Heart right ventricle (tissue), 16 donors: ENCODE measurements around the gene CGNL1. TPM values are rescaled to one million over a fixed set of nuclear protein-coding genes. Genes with fewer than 3 reads are reported as not detected.

Experiments used
- ATAC-seq, 8 donors: fragments of 200-7000 bp; cut with Tn5 transposase; one replicate each; pipeline ENCODE4 v1.9.1; 2020; ENCODE audit warnings: mild to moderate bottlenecking in 8 of 8, moderate library complexity in 8 of 8, moderate number of reproducible peaks in 1 of 8
- DNase-seq, 2 donors: peaks; one replicate each; pipeline ENCODE4 v3.0.0-alpha.2; 2020
- H3K27ac ChIP-seq, 10 donors: fragments of 200-600 bp; sonication (generic) in 2 of 10; one replicate each; pipeline versions ENCODE4 v1.5.0 to v1.8.0; 2020 to 2022; ENCODE audit warnings: mild to moderate bottlenecking in 3 of 10
- H3K27me3 ChIP-seq, 7 donors: fragments of 200-600 bp; one replicate each; pipeline ENCODE4 v1.8.0; 2021 to 2022; ENCODE audit warnings: mild to moderate bottlenecking in 2 of 7
- H3K36me3 ChIP-seq, 9 donors: fragments of 200-600 bp; sonication (generic) in 1 of 9; one replicate each; pipeline versions ENCODE4 v1.5.0 to v1.8.0; 2020 to 2022; ENCODE audit warnings: mild to moderate bottlenecking in 2 of 9
- H3K4me1 ChIP-seq, 9 donors: fragments of 200-600 bp; sonication (generic) in 1 of 9; one replicate each; pipeline versions ENCODE4 v1.5.0 to v1.8.0; 2020 to 2022; ENCODE audit warnings: mild to moderate bottlenecking in 4 of 9
- H3K4me3 ChIP-seq, 10 donors: fragments of 200-600 bp; sonication (generic) in 2 of 10; one replicate each; pipeline versions ENCODE4 v1.5.0 to v1.8.0; 2020 to 2022; ENCODE audit warnings: mild to moderate bottlenecking in 7 of 10, moderate library complexity in 2 of 10
- H3K9me3 ChIP-seq, 11 donors: fragments of 200-600 bp in 10 of 11; sonication (generic) in 2 of 11; one replicate each; pipeline versions ENCODE4 v1.5.0 to v1.8.0; 2013 to 2022; ENCODE audit warnings: mild to moderate bottlenecking in 2 of 11, control low read depth in 1 of 11, moderate library complexity in 1 of 11
- CTCF ChIP-seq, 9 donors: fragments of 200-600 bp; sonication (generic) in 2 of 9; IDR thresholded peaks; one replicate each; pipeline versions ENCODE4 v1.5.0 to v1.8.0; 2021 to 2022; ENCODE audit warnings: antibody characterized with exemption in 9 of 9, mild to moderate bottlenecking in 5 of 9, moderate library complexity in 1 of 9
- WGBS, 2 donors: extraction: QIAGEN DNeasy Blood & Tissue Kit; methylation state at CpG; one replicate each; pipeline ENCODE4 v1.1.7; 2013; ENCODE audit warnings: inconsistent platforms in 1 of 2; 5-methylcytosine and 5-hydroxymethylcytosine counted together
- intact Hi-C, 10 donors: fragments of 100-400 bp; cut with DNase I; formaldehyde crosslinking; loops; one replicate each; pipeline versions ENCODE4 v1.11.1 to v1.14.2; 2022
- polyA plus RNA-seq, 2 donors: library from polyadenylated mRNA; stranded (reverse); fragments of 200-250 nt; gene quantifications; one replicate each; pipeline ENCODE4 v1.2.3, GENCODE V29; 2013
- total RNA-seq, 10 donors: library from RNA; stranded (reverse); fragmentation: NEBNext Ultra II Directional in 3 of 10; extraction: Animal tissue kit (Norgen Biotek cat#: 25700) in 3 of 10; gene quantifications; one replicate each; pipeline versions ENCODE4 v1.2.1 to v1.2.4, GENCODE V29; 2021 to 2023
- donor health status: Arrhythmogenic right ventricular cardiomyopathy.
- donor health status: ischemic (EF 13 %, LVEDD 7.1; RV severe dilation, severe dysfunction).
- donor health status: healthy with polysubstance abuse.
- donor health status: DM: no; HTN: yes; CAD: no.
- donor health status: DM: no; HTN: no; CAD: no.
- donor health status: ischemic (EF 25% LVEDD 6.9; RV normal size, moderate dysfunction).
- donor health status: ischemic (EF 25% LVEDD 5.7; RV mildly dilated, moderate dysfunction).
- donor health status: healthy.
- donor health status: DM: yes; HTN: yes; CAD: no.
- donor health status: Ischemic cardiomyopathy.
- donor health status: ischemic (EF 35%, LVEDD 5.7; RV mildly dilated, moderate dysfunction).
- donor health status: nonischemic (EF 11% LVEDD 7.7; RV severe dilation, severe dysfunction).
- donor health status: DM: yes; HTN: yes; CAD: no.
- donor health status: PGD.
- donor health status: ischemic (EF 29% LVEDD 5.4; RV normal size, mild dysfunction).
- donor health status: nonischemic (EF 23%, LVEDD 6.1; RV moderate dilation, normal function).

CGNL1 gene
- total and polyA plus RNA-seq, 12 donors: 2.7 to 42.9 (median 33.7) TPM

GRCh38 chr15:57422113-57422754, 45.9 kb downstream of the CGNL1 start:
- Histone ChIP-seq H3K27ac (no peak overlapping the region), H3K27me3 (no peaks in the 10 kb centered on the region), H3K9me3 (no peaks in the 10 kb centered on the region), H3K36me3 (no peaks in the 10 kb centered on the region), H3K4me1 (peaks cover 0 to 13% (median 5%) of the 10 kb centered on the region in 9 donors), H3K4me3 (no peak overlapping the region)
- intact Hi-C loops: no loop called here
- ATAC-seq (no peak), DNase-seq (no peak)
- no peak for TF ChIP-seq CTCF (IDR thresholded peaks at IDR 0.05)
- WGBS, 2 donors: 82 to 93% methylated on average over 2 of the region's 2 CpGs

GRCh38 chr15:57423599-57424140, 47.4 kb downstream of the CGNL1 start:
- H3K27ac ChIP-seq: no peak overlapping the region
- no peak for DNase-seq
- peaks cover 0 to 27% (median 19%) of the 10 kb centered on the region in 9 donors for H3K4me1 ChIP-seq
- intact Hi-C loops: no loop called here
- no peak for TF ChIP-seq CTCF (IDR thresholded peaks at IDR 0.05)
- 79 to 87% methylated on average over 15 of the region's 15 CpGs for WGBS, 2 donors
- no peaks in the 10 kb centered on the region for H3K9me3 ChIP-seq
- no peak overlapping the region for H3K4me3 ChIP-seq
- no peaks in the 10 kb centered on the region for H3K36me3 ChIP-seq
- no peak for ATAC-seq
- H3K27me3 ChIP-seq: no peaks in the 10 kb centered on the region

- TF ChIP-seq CTCF (IDR thresholded peaks at IDR 0.05): no peak
- peaks cover 0 to 33% (median 22%) of the 10 kb centered on the region in 9 donors for H3K4me1 ChIP-seq
- intact Hi-C loops: no loop called here
- H3K9me3 ChIP-seq: no peaks in the 10 kb centered on the region
- no peak overlapping the region for H3K4me3 ChIP-seq
- DNase-seq (no peak), ATAC-seq (no peak)
- WGBS, 2 donors: 72 to 78% methylated on average over 6 of the region's 6 CpGs
- no peaks in the 10 kb centered on the region for H3K36me3 ChIP-seq
- H3K27ac ChIP-seq: no peak overlapping the region
- no peaks in the 10 kb centered on the region for H3K27me3 ChIP-seq
These were observed 48.5 kb downstream of the CGNL1 start for GRCh38 chr15:57424628-57425405.

- 64 to 100% methylated on average over 2 to 3 of the region's 3 CpGs for WGBS, 2 donors
These were observed 49.5 kb downstream of the CGNL1 start for GRCh38 chr15:57425842-57426241.

More at GRCh38 chr15:57425842-57426241, 49.5 kb downstream of the CGNL1 start:
- no peaks in the 10 kb centered on the region for H3K36me3 ChIP-seq
- no peak for TF ChIP-seq CTCF (IDR thresholded peaks at IDR 0.05)
- ATAC-seq (no peak), DNase-seq (no peak)
- H3K4me1 ChIP-seq: peaks cover 0 to 35% (median 23%) of the 10 kb centered on the region in 9 donors
- intact Hi-C loops: no loop called here
- no peaks in the 10 kb centered on the region for H3K9me3 ChIP-seq
- H3K27me3 ChIP-seq: no peaks in the 10 kb centered on the region
- H3K4me3 ChIP-seq: no peak overlapping the region
- no peak overlapping the region for H3K27ac ChIP-seq
